IMR-90 (cell line): Measurements from ENCODE around the gene SERPINA9. TPM values are rescaled to one million over a fixed set of nuclear protein-coding genes. Genes with fewer than 3 reads are reported as not detected.

Experiments used
- ATAC-seq: fragments of 200-7000 bp; cut with Tn5 transposase; 2 replicates; pipeline ENCODE4 v1.9.1; 2020; ENCODE audit warnings: low read depth, mild to moderate bottlenecking, moderate library complexity
- BruUV-seq: library from RNA; stranded (reverse); fragments of 400-500 nt; replicated peaks from 2 replicates; lab custom pipeline; 2021; lab: Mats Ljungman, UMichigan
- CTCF ChIA-PET: fragments of 300-600 bp; formaldehyde crosslinking; extraction: SDS; loops from one replicate; lab custom pipeline; 2021; ENCODE audit warnings: antibody characterized with exemption; lab: Yijun Ruan, JAX
- POLR2A ChIA-PET: fragments of 300-600 bp; sonication (Branson Sonifier 250); formaldehyde crosslinking; loops from one replicate; lab custom pipeline; 2022; ENCODE audit warnings: antibody characterized with exemption; ENCODE audit not compliant: unreplicated experiment; lab: Charles Lee
- DNase-seq: peaks from one replicate; pipeline ENCODE4 v3.0.0; 2013
- H2AFZ ChIP-seq: replicated peaks from 2 replicates; pipeline ENCODE3; 2013; ENCODE audit warnings: low read length, mild to moderate bottlenecking; ENCODE audit not compliant: poor library complexity
- H2AK5ac ChIP-seq: 2 replicates; pipeline ENCODE4 v1.6.1; 2013; ENCODE audit warnings: low read depth, low read length, inconsistent platforms
- H2AK9ac ChIP-seq: replicated peaks from 2 replicates; pipeline ENCODE3; 2013; ENCODE audit warnings: mild to moderate bottlenecking, low read depth, low read length, moderate library complexity; ENCODE audit not compliant: poor library complexity
- H2BK120ac ChIP-seq: 2 replicates; pipeline ENCODE4 v1.6.1; 2013; ENCODE audit warnings: low read depth, low read length, inconsistent platforms
- H2BK15ac ChIP-seq: 3 replicates; pipeline ENCODE4 v1.6.1; 2013; ENCODE audit warnings: low read depth, low read length, inconsistent platforms
- H2BK20ac ChIP-seq: 2 replicates; pipeline ENCODE4 v1.6.1; 2013; ENCODE audit warnings: low read depth, mild to moderate bottlenecking, inconsistent platforms, low read length, moderate library complexity
- H2BK5ac ChIP-seq: 2 replicates; pipeline ENCODE4 v1.6.1; 2013; ENCODE audit warnings: mild to moderate bottlenecking, low read depth, low read length, inconsistent platforms; ENCODE audit not compliant: poor library complexity, severe bottlenecking
- H3K14ac ChIP-seq: replicated peaks from 2 replicates; pipeline ENCODE4 v1.6.1; 2013; ENCODE audit warnings: low read depth, low read length, inconsistent platforms
- H3K18ac ChIP-seq: 2 replicates; pipeline ENCODE4 v1.6.1; 2013; ENCODE audit warnings: low read depth, low read length, control low read depth
- H3K23ac ChIP-seq: 2 replicates; pipeline ENCODE4 v1.6.1; 2013; ENCODE audit warnings: low read depth, low read length, inconsistent platforms
- H3K27ac ChIP-seq: 2 replicates; pipeline ENCODE4 v1.5.1; 2013; ENCODE audit warnings: mild to moderate bottlenecking, control low read depth, low read length; ENCODE audit not compliant: insufficient read depth
- H3K27me3 ChIP-seq: 2 replicates; pipeline ENCODE4 v1.6.1; 2013; ENCODE audit warnings: low read length; ENCODE audit not compliant: control insufficient read depth, insufficient read depth
- H3K36me3 ChIP-seq: 2 replicates; pipeline ENCODE4 v1.6.1; 2013; ENCODE audit warnings: low read length, mixed read lengths; ENCODE audit not compliant: control insufficient read depth, insufficient read depth
- H3K4ac ChIP-seq: 2 replicates; pipeline ENCODE4 v1.6.1; 2013; ENCODE audit warnings: low read depth, low read length, inconsistent platforms
- H3K4me1 ChIP-seq: 2 replicates; pipeline ENCODE4 v1.6.1; 2013; ENCODE audit warnings: low read length, mixed read lengths; ENCODE audit not compliant: control insufficient read depth, insufficient read depth
- H3K4me2 ChIP-seq: 2 replicates; pipeline ENCODE4 v1.6.1; 2013; ENCODE audit warnings: low read depth, mild to moderate bottlenecking, control low read depth, low read length, moderate library complexity
- H3K4me3 ChIP-seq: 2 replicates; pipeline ENCODE4 v1.5.1; 2013; ENCODE audit warnings: low read depth, mild to moderate bottlenecking, control low read depth, low read length, moderate library complexity; ENCODE audit not compliant: insufficient read depth
- H3K56ac ChIP-seq: 2 replicates; pipeline ENCODE4 v1.6.1; 2013; ENCODE audit warnings: low read length, inconsistent platforms; ENCODE audit not compliant: insufficient read depth; ENCODE audit errors: extremely low read depth
- H3K79me1 ChIP-seq, 2 experiments: 2 replicates each; pipeline ENCODE4 v1.6.1; 2013; ENCODE audit warnings: low read length in 2 of 2, inconsistent platforms in 1 of 2, low read depth in 1 of 2
- H3K9ac ChIP-seq: 2 replicates; pipeline ENCODE4 v1.6.1; 2013; ENCODE audit warnings: low read depth, low read length, control low read depth
- H3K9me1 ChIP-seq: 2 replicates; pipeline ENCODE4 v1.6.1; 2013; ENCODE audit warnings: low read length, inconsistent platforms; ENCODE audit not compliant: insufficient read depth
- H3K9me3 ChIP-seq: 2 replicates; pipeline ENCODE4 v1.6.1; 2013; ENCODE audit warnings: low read length; ENCODE audit not compliant: control insufficient read depth, insufficient read depth
- H4K20me1 ChIP-seq: 2 replicates; pipeline ENCODE4 v1.6.1; 2013; ENCODE audit warnings: low read length, inconsistent platforms; ENCODE audit not compliant: insufficient read depth
- H4K5ac ChIP-seq: 2 replicates; pipeline ENCODE4 v1.6.1; 2013; ENCODE audit warnings: mild to moderate bottlenecking, low read depth, low read length, control low read depth
- H4K8ac ChIP-seq, 2 experiments: 2 replicates each; pipeline ENCODE4 v1.6.1; 2013; ENCODE audit warnings: low read depth in 2 of 2, low read length in 2 of 2, control low read depth in 1 of 2, inconsistent platforms in 1 of 2
- H4K91ac ChIP-seq: 2 replicates; pipeline ENCODE4 v1.6.1; 2013; ENCODE audit warnings: low read depth, low read length, inconsistent platforms; ENCODE audit not compliant: insufficient read depth
- BHLHE40 ChIP-seq: fragments of 150-350 bp; IDR thresholded peaks from 2 replicates; pipeline ENCODE4 v1.6.1; 2016; ENCODE audit warnings: mild to moderate bottlenecking, low read depth, low read length
- CEBPB ChIP-seq: IDR thresholded peaks from 2 replicates; pipeline ENCODE4 v1.6.1; 2012; ENCODE audit warnings: low read depth, low read length, improper control_type of control experiment
- FOS ChIP-seq: fragments of 150-350 bp; IDR thresholded peaks from 2 replicates; pipeline ENCODE4 v1.6.1; 2016; ENCODE audit warnings: low read depth, low read length
- MAFK ChIP-seq: IDR thresholded peaks from 2 replicates; pipeline ENCODE4 v1.6.1; 2012; ENCODE audit warnings: low read depth, low read length, improper control_type of control experiment
- MAZ ChIP-seq: IDR thresholded peaks from 2 replicates; pipeline ENCODE4 v1.6.1; 2012; ENCODE audit warnings: low read depth, mild to moderate bottlenecking, low read length, improper control_type of control experiment, moderate library complexity, borderline replicate concordance
- MXI1 ChIP-seq: IDR thresholded peaks from 2 replicates; pipeline ENCODE4 v1.6.1; 2012; ENCODE audit warnings: low read depth, mild to moderate bottlenecking, low read length, moderate library complexity, borderline replicate concordance
- NFE2L2 ChIP-seq: fragments of 150-350 bp; IDR thresholded peaks from 2 replicates; pipeline ENCODE4 v1.6.1; 2016; ENCODE audit warnings: low read depth, mild to moderate bottlenecking, low read length
- POLR2A ChIP-seq: IDR thresholded peaks from 2 replicates; pipeline ENCODE4 v1.6.1; 2012; ENCODE audit warnings: mild to moderate bottlenecking, low read depth, low read length
- RAD21 ChIP-seq: IDR thresholded peaks from 2 replicates; pipeline ENCODE4 v1.6.1; 2012; ENCODE audit warnings: low read length, improper control_type of control experiment
- RCOR1 ChIP-seq: IDR thresholded peaks from 2 replicates; pipeline ENCODE4 v1.6.1; 2012; ENCODE audit warnings: mild to moderate bottlenecking, low read length, improper control_type of control experiment; ENCODE audit not compliant: insufficient replicate concordance
- RFX5 ChIP-seq: IDR thresholded peaks from 2 replicates; pipeline ENCODE4 v1.8.0; 2012; ENCODE audit warnings: low read depth, mild to moderate bottlenecking, low read length, moderate library complexity
- WGBS, 2 experiments: methylation state at CpG; one replicate each; pipeline versions ENCODE4 v1.1.5 to v1.1.7; 2013; ENCODE audit warnings: missing lambda C conversion rate in 2 of 2; ENCODE audit not compliant: insufficient read length in 1 of 2; ENCODE audit errors: extremely low coverage in 2 of 2; 5-methylcytosine and 5-hydroxymethylcytosine counted together
- dilution Hi-C: fragments of 300-500 bp; cut with HindIII; formaldehyde crosslinking; loops from one replicate; pipeline ENCODE4 v1.14.3; 2018; ENCODE audit warnings: low sequenced_read_pairs; ENCODE audit not compliant: unreplicated experiment
- in situ Hi-C: fragments of 300-500 bp; cut with MboI; formaldehyde crosslinking; loops from 3 replicates; pipeline ENCODE4 v1.14.3; 2019; ENCODE audit warnings: low sequenced_read_pairs, inconsistent platforms, mixed read lengths
- intact Hi-C: fragments of 100-400 bp; cut with micrococcal nuclease; formaldehyde crosslinking; loops from 2 replicates; pipeline ENCODE4 v1.10.0; 2022
- polyA plus RNA-seq, 3 experiments: library from polyadenylated mRNA; depleted of rRNA; stranded (reverse); fragments of >200 nt; gene quantifications; 2 replicates each; pipeline ENCODE4 v1.2.3, GENCODE V29; 2012; ENCODE audit warnings: low replicate concordance in 1 of 3
- total RNA-seq: library from RNA; depleted of rRNA; stranded (reverse); fragments of >200 nt; gene quantifications from 2 replicates; pipeline ENCODE4 v1.2.3, GENCODE V29; 2012
- TF ChIP-seq, protein P1 (sequence below): conservative IDR thresholded peaks from 2 replicates; pipeline ENCODE4 v1.5.1; 2012; ENCODE audit warnings: mild to moderate bottlenecking, low read depth, low read length, improper control_type of control experiment
- TF ChIP-seq, protein P2 (sequence below): fragments of 150-350 bp; IDR thresholded peaks from 2 replicates; pipeline ENCODE4 v1.6.1; 2017; ENCODE audit warnings: mild to moderate bottlenecking, antibody characterized with exemption, low read length, low read depth

Gene SERPINA9
- total and polyA plus RNA-seq, 2 of the 4 experiments (the other 2 are of a cell fraction) = 0.09 to 0.18 TPM

DNA sequence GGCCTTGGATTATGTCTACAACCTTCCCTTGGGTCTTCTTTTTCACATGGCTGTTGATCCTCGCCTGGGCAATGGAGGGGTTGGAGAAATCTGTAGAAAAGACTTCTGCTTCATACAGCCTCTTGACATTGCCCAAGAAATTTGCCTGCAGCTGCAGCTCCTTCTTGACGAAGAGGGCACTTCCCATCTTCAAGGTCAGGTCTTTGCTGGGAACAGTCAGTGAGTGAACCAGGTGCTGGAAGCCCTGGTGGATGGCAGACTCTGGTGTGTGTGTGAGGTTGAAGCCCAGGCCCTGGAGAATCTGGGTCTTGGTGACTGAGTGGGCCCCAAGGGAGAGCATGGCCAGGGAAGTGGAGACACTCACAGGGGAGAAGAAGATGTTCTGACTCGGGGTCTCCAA lies 6.7 kb downstream of the SERPINA9 start:
- H4K5ac ChIP-seq = no peak overlapping the region
- no peaks in the 10 kb centered on the region for H3K9me1 ChIP-seq
- no peak overlapping the region for H3K4me2 ChIP-seq
- ChIA-PET POLR2A (no interaction called here), CTCF (no interaction called here)
- no peak for DNase-seq
- dilution Hi-C loops = no loop called here
- no peak overlapping the region for H3K27ac ChIP-seq
- H3K27me3 ChIP-seq = no peaks in the 10 kb centered on the region
- no peak overlapping the region for H4K8ac ChIP-seq
- no peak overlapping the region for H3K14ac ChIP-seq
- H4K20me1 ChIP-seq = no peaks in the 10 kb centered on the region
- no peak overlapping the region for H3K18ac ChIP-seq
- H2AFZ ChIP-seq = no peak overlapping the region
- in situ Hi-C loops = no loop called here
- no peak overlapping the region for H4K91ac ChIP-seq
- H3K4me3 ChIP-seq = no peak overlapping the region
- intact Hi-C loops = no loop called here
- H3K4ac ChIP-seq = no peak overlapping the region
- H2BK120ac ChIP-seq = no peak overlapping the region
- no peak overlapping the region for H2BK20ac ChIP-seq
- no peak overlapping the region for H3K56ac ChIP-seq
- H2AK5ac ChIP-seq = no peak overlapping the region
- H3K23ac ChIP-seq = no peak overlapping the region
- no peaks in the 10 kb centered on the region for H3K4me1 ChIP-seq
- WGBS, 2 experiments = 80% methylated on average over 1 of the region's 3 CpGs; no CpG with 5 or more reads in 1 of the 2 experiments
- no peak overlapping the region for H2BK5ac ChIP-seq
- no peak overlapping the region for H2BK15ac ChIP-seq
- no peaks in the 10 kb centered on the region for H3K9me3 ChIP-seq
- no peak overlapping the region for H2AK9ac ChIP-seq
- H3K36me3 ChIP-seq = no peaks in the 10 kb centered on the region
- no TSS peak for BruUV-seq
- H3K9ac ChIP-seq = no peak overlapping the region
- TF ChIP-seq MAFK (no peak), NFE2L2 (no peak), MAZ (no peak), POLR2A (no peak), RFX5 (no peak), RAD21 (no peak), BHLHE40 (no peak), CEBPB (no peak), MXI1 (no peak), RCOR1 (no peak), FOS (no peak)
- TF ChIP-seq, protein P1, sequence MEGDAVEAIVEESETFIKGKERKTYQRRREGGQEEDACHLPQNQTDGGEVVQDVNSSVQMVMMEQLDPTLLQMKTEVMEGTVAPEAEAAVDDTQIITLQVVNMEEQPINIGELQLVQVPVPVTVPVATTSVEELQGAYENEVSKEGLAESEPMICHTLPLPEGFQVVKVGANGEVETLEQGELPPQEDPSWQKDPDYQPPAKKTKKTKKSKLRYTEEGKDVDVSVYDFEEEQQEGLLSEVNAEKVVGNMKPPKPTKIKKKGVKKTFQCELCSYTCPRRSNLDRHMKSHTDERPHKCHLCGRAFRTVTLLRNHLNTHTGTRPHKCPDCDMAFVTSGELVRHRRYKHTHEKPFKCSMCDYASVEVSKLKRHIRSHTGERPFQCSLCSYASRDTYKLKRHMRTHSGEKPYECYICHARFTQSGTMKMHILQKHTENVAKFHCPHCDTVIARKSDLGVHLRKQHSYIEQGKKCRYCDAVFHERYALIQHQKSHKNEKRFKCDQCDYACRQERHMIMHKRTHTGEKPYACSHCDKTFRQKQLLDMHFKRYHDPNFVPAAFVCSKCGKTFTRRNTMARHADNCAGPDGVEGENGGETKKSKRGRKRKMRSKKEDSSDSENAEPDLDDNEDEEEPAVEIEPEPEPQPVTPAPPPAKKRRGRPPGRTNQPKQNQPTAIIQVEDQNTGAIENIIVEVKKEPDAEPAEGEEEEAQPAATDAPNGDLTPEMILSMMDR = no peak
- TF ChIP-seq, protein P2, sequence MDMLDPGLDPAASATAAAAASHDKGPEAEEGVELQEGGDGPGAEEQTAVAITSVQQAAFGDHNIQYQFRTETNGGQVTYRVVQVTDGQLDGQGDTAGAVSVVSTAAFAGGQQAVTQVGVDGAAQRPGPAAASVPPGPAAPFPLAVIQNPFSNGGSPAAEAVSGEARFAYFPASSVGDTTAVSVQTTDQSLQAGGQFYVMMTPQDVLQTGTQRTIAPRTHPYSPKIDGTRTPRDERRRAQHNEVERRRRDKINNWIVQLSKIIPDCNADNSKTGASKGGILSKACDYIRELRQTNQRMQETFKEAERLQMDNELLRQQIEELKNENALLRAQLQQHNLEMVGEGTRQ = no peak
- no peak for ATAC-seq
- no peaks in the 10 kb centered on the region for H3K79me1 ChIP-seq
